PFSK-1 (cell line): ENCODE data around the gene SLC34A1.

Experiments
- POLR2AphosphoS5 ChIP-seq: IDR thresholded peaks from 2 replicates; pipeline ENCODE4 v1.6.1; 2012; ENCODE audit warnings: low read depth, mild to moderate bottlenecking, control low read depth, low read length, moderate library complexity
- SIN3A ChIP-seq: IDR thresholded peaks from 2 replicates; pipeline ENCODE4 v1.6.1; 2012; ENCODE audit warnings: mild to moderate bottlenecking, low read length, moderate library complexity, borderline replicate concordance; ENCODE audit not compliant: insufficient read depth
- TAF1 ChIP-seq: IDR thresholded peaks from 2 replicates; pipeline ENCODE4 v1.6.1; 2012; ENCODE audit warnings: low read length, control low read depth, borderline replicate concordance; ENCODE audit not compliant: insufficient read depth

DNA sequence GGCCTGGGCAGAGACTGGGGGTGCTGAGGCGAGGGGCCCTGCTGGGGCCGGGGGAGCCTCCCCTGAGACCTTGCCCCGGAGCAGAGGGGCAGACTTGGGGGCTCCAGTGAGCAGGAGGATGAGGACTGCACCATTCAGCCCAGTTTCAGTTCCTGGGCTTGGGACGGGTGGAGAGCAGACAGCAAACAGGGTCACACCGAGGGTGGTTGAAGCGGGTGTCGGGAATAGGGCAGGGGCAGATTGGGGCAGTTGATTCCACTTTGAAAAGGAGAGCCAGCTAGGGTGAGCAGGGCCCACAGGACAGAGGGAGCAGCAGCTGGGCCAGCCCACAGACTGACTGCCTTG is 46.7 kb downstream of the SLC34A1 start:
- TF ChIP-seq POLR2AphosphoS5 (no peak), SIN3A (no peak), TAF1 (no peak)
